Stomach (tissue), 9 donors: ENCODE results near the gene SLC22A12. TPM values are rescaled to one million over a fixed set of nuclear protein-coding genes. Genes with fewer than 3 reads are reported as not detected.

Source experiments
- DNase-seq, 2 donors: peaks; one replicate each; pipeline versions ENCODE4 v3.0.0 to v3.0.0-alpha.2; 2013 to 2019
- H3K27ac ChIP-seq, 5 donors: fragments of 200-600 bp in 4 of 5; sonication (generic) in 4 of 5; one replicate each; pipeline ENCODE4 v1.5.1; 2013 to 2019; ENCODE audit warnings: mild to moderate bottlenecking in 1 of 5, moderate library complexity in 1 of 5
- H3K27me3 ChIP-seq, 3 donors: fragments of 200-600 bp; sonication (generic); one replicate each; pipeline ENCODE4 v1.5.1; 2017 to 2019; ENCODE audit warnings: mixed run types in 1 of 3
- H3K36me3 ChIP-seq, 4 donors: fragments of 200-600 bp; sonication (generic); 1 replicate in 3 of 4; 2 replicates in 1 of 4; pipeline ENCODE4 v1.5.1; 2016 to 2019
- H3K4me1 ChIP-seq, 4 donors: fragments of 200-600 bp; sonication (generic); one replicate each; pipeline ENCODE4 v1.5.1; 2016 to 2019
- H3K4me3 ChIP-seq, 4 donors: fragments of 200-600 bp; sonication (generic) in 3 of 4; one replicate each; pipeline ENCODE4 v1.5.1; 2016 to 2019; ENCODE audit warnings: mild to moderate bottlenecking in 1 of 4
- H3K9me3 ChIP-seq, 4 donors: fragments of 200-600 bp; sonication (generic); one replicate each; pipeline ENCODE4 v1.5.1; 2016 to 2019
- CTCF ChIP-seq, 7 experiments: fragments of 450-650 bp in 4 of 7; fragments of 200-600 bp in 3 of 7; sonication (generic) in 3 of 7; IDR thresholded peaks; one replicate each; pipeline ENCODE4 v1.5.1; 2016 to 2019; ENCODE audit warnings: antibody characterized with exemption in 7 of 7, control low read depth in 2 of 7, mild to moderate bottlenecking in 1 of 7
- EP300 ChIP-seq: sonication (generic); formaldehyde crosslinking; IDR thresholded peaks from one replicate; pipeline ENCODE4 v1.6.1; 2017; ENCODE audit warnings: antibody characterized with exemption
- POLR2A ChIP-seq, 4 donors: fragments of 450-650 bp; IDR thresholded peaks; one replicate each; pipeline ENCODE4 v1.6.1; 2016; ENCODE audit warnings: antibody characterized with exemption in 4 of 4, control low read depth in 2 of 4, mild to moderate bottlenecking in 1 of 4, moderate library complexity in 1 of 4
- POLR2AphosphoS5 ChIP-seq, 3 donors: sonication (generic); formaldehyde crosslinking; IDR thresholded peaks; one replicate each; pipeline ENCODE4 v1.6.1; 2016; ENCODE audit warnings: antibody characterized with exemption in 3 of 3
- WGBS, 5 donors: extraction: QIAGEN DNeasy Blood & Tissue Kit in 3 of 5; methylation state at CpG; one replicate each; pipeline versions ENCODE4 v1.1.5 to v1.1.7; 2013 to 2018; 5-methylcytosine and 5-hydroxymethylcytosine counted together
- intact Hi-C: fragments of 100-400 bp; cut with DNase I; formaldehyde crosslinking; loops from one replicate; pipeline ENCODE4 v1.15.1; 2023; ENCODE audit warnings: low total_unique reads
- polyA plus RNA-seq, 3 donors: library from polyadenylated mRNA; stranded (reverse); fragments of 200-250 nt; gene quantifications; one replicate each; pipeline ENCODE4 v1.2.3, GENCODE V29; 2013
- total RNA-seq, 5 donors: library from RNA; depleted of rRNA; stranded (reverse); fragments of >200 nt; gene quantifications; one replicate each; pipeline versions ENCODE4 v1.1.0 to v1.2.3, GENCODE V29; 2014 to 2016
- donor health status: healthy with polysubstance abuse.
- donor health status: Bipolar disorder and iron deficiency.
- donor health status: healthy.

The SLC22A12 gene
- total and polyA plus RNA-seq, 8 donors = not detected

- TF ChIP-seq EP300 (no peak), CTCF (IDR thresholded peaks at IDR 0.05) (no peak), POLR2A (IDR thresholded peaks at IDR 0.05) (no peak), POLR2AphosphoS5 (IDR thresholded peaks at IDR 0.05) (no peak)
- Histone ChIP-seq H3K27ac (no peak overlapping the region), H3K36me3 (no peaks in the 10 kb centered on the region), H3K27me3 (peaks cover 0 to 8% (median 0%) of the 10 kb centered on the region in 3 donors), H3K9me3 (no peaks in the 10 kb centered on the region), H3K4me3 (no peak overlapping the region), H3K4me1 (peaks cover 0 to 9% (median 0%) of the 10 kb centered on the region in 4 donors)
- 90 to 93% (median 93%) methylated on average over 11 of the region's 11 CpGs for WGBS, 5 donors
- intact Hi-C loops = no loop called here
- DNase-seq = no peak
Observed at GRCh38 chr11:64571050-64571409, 20.0 kb upstream of the SLC22A12 start.

- no peak for TF ChIP-seq EP300
- no peak for TF ChIP-seq POLR2AphosphoS5 (IDR thresholded peaks at IDR 0.05)
- TF ChIP-seq CTCF (IDR thresholded peaks at IDR 0.05) = no peak
- TF ChIP-seq POLR2A (IDR thresholded peaks at IDR 0.05) = no peak
- DNase-seq = peak in 1 of 2 donors; percentile 68
- H3K27me3 ChIP-seq = peaks cover 0 to 8% (median 0%) of the 10 kb centered on the region in 3 donors
- intact Hi-C loops = no loop called here
- H3K4me3 ChIP-seq = no peak overlapping the region
- H3K9me3 ChIP-seq = no peaks in the 10 kb centered on the region
- H3K27ac ChIP-seq = no peak overlapping the region
- no peaks in the 10 kb centered on the region for H3K36me3 ChIP-seq
- WGBS, 5 donors = 48 to 72% (median 55%) methylated on average over 20 to 22 of the region's 22 CpGs
- peaks cover 0 to 4% (median 0%) of the 10 kb centered on the region in 4 donors for H3K4me1 ChIP-seq
Observed at GRCh38 chr11:64571410-64572091, 19.5 kb upstream of the SLC22A12 start.

- DNase-seq = no peak
- peaks cover 0 to 8% (median 0%) of the 10 kb centered on the region in 3 donors for H3K27me3 ChIP-seq
- TF ChIP-seq POLR2A (IDR thresholded peaks at IDR 0.05) (no peak), CTCF (IDR thresholded peaks at IDR 0.05) (no peak), EP300 (no peak), POLR2AphosphoS5 (IDR thresholded peaks at IDR 0.05) (no peak)
- H3K4me1 ChIP-seq = no peaks in the 10 kb centered on the region
- H3K27ac ChIP-seq = no peak overlapping the region
- intact Hi-C loops = no loop called here
- H3K4me3 ChIP-seq = no peak overlapping the region
- H3K9me3 ChIP-seq = no peaks in the 10 kb centered on the region
- H3K36me3 ChIP-seq = no peaks in the 10 kb centered on the region
- 75 to 86% (median 80%) methylated on average over 8 of the region's 8 CpGs for WGBS, 5 donors
Observed at GRCh38 chr11:64572143-64572542, 18.9 kb upstream of the SLC22A12 start.

- TF ChIP-seq POLR2AphosphoS5 (IDR thresholded peaks at IDR 0.05) = no peak
- DNase-seq = no peak
- 85 to 95% (median 89%) methylated on average over 6 of the region's 6 CpGs for WGBS, 5 donors
Observed at GRCh38 chr11:64577202-64577601, 13.8 kb upstream of the SLC22A12 start.

GRCh38 chr11:64580412-64580811 lies 10.6 kb upstream of the SLC22A12 start:
- Histone ChIP-seq H3K36me3 (no peaks in the 10 kb centered on the region), H3K27ac (no peak overlapping the region), H3K4me1 (no peaks in the 10 kb centered on the region), H3K4me3 (no peak overlapping the region), H3K27me3 (no peaks in the 10 kb centered on the region), H3K9me3 (no peaks in the 10 kb centered on the region)
- peak in 1 of 2 donors; percentile 44 for DNase-seq
- intact Hi-C loops = no loop called here
- WGBS, 5 donors = 48 to 55% (median 51%) methylated on average over 7 of the region's 7 CpGs
- TF ChIP-seq POLR2A (IDR thresholded peaks at IDR 0.05) = no peak
- TF ChIP-seq EP300 = no peak
- TF ChIP-seq POLR2AphosphoS5 (IDR thresholded peaks at IDR 0.05) = no peak
- no peak for TF ChIP-seq CTCF (IDR thresholded peaks at IDR 0.05)

More at GRCh38 chr11:64577202-64577601, 13.8 kb upstream of the SLC22A12 start:
- H3K27ac ChIP-seq = no peak overlapping the region
- no peaks in the 10 kb centered on the region for H3K9me3 ChIP-seq
- peaks cover 0 to 4% (median 0%) of the 10 kb centered on the region in 3 donors for H3K27me3 ChIP-seq
- H3K4me3 ChIP-seq = no peak overlapping the region
- H3K4me1 ChIP-seq = no peaks in the 10 kb centered on the region
- intact Hi-C loops = no loop called here
- H3K36me3 ChIP-seq = no peaks in the 10 kb centered on the region
